Endodermal cell (in vitro differentiated cells): Measurements from ENCODE around the gene SBK1. TPM values are rescaled to one million over a fixed set of nuclear protein-coding genes. Genes with fewer than 3 reads are reported as not detected.
"Not testable (repeated sequence)": the region's sequence is repeated elsewhere in the genome, so short reads cannot be mapped to it uniquely, and the experiment has no call there.

Experiments
- DNase-seq: peaks from one replicate; pipeline ENCODE4 v3.0.0-alpha.2; 2017
- H3K27ac ChIP-seq: 2 replicates; pipeline ENCODE4 v1.5.1; 2013; ENCODE audit warnings: mild to moderate bottlenecking, low read depth, low read length, moderate library complexity
- H3K27me3 ChIP-seq: 2 replicates; pipeline ENCODE4 v1.6.1; 2013; ENCODE audit warnings: mild to moderate bottlenecking, low read length, moderate library complexity; ENCODE audit not compliant: insufficient read depth, control insufficient read depth, poor library complexity, severe bottlenecking
- H3K36me3 ChIP-seq: 2 replicates; pipeline ENCODE4 v1.7.0; 2013; ENCODE audit warnings: mild to moderate bottlenecking, low read length, moderate library complexity; ENCODE audit not compliant: control insufficient read depth, insufficient read depth
- H3K4me1 ChIP-seq: one replicate; pipeline ENCODE4 v1.7.0; 2013; ENCODE audit warnings: low read length; ENCODE audit not compliant: control insufficient read depth, insufficient read depth
- H3K4me3 ChIP-seq: 2 replicates; pipeline ENCODE4 v1.5.1; 2013; ENCODE audit warnings: mild to moderate bottlenecking, low read length, moderate library complexity
- H3K9ac ChIP-seq: 2 replicates; pipeline ENCODE4 v1.6.1; 2013; ENCODE audit warnings: mild to moderate bottlenecking, low read length, moderate library complexity; ENCODE audit not compliant: poor library complexity, severe bottlenecking; ENCODE audit errors: extremely low read depth
- H3K9me3 ChIP-seq: 2 replicates; pipeline ENCODE4 v1.6.1; 2013; ENCODE audit warnings: mild to moderate bottlenecking, low read length, moderate library complexity; ENCODE audit not compliant: control insufficient read depth
- H3K27ac Mint-ChIP-seq: 2 replicates; pipeline ENCODE4 v1.8.0; 2020; ENCODE audit warnings: mixed read lengths
- H3K27me3 Mint-ChIP-seq: 2 replicates; pipeline ENCODE4 v1.8.0; 2021; ENCODE audit warnings: mild to moderate bottlenecking, mixed read lengths; ENCODE audit not compliant: insufficient read depth
- H3K36me3 Mint-ChIP-seq: 2 replicates; pipeline ENCODE4 v1.8.0; 2020; ENCODE audit warnings: low read depth, mixed read lengths
- H3K4me1 Mint-ChIP-seq: 2 replicates; pipeline ENCODE4 v1.8.0; 2020; ENCODE audit warnings: mixed read lengths
- H3K4me3 Mint-ChIP-seq: 2 replicates; pipeline ENCODE4 v1.8.0; 2020; ENCODE audit warnings: mild to moderate bottlenecking, moderate library complexity, mixed read lengths
- H3K9me3 Mint-ChIP-seq: 2 replicates; pipeline ENCODE4 v1.8.0; 2020; ENCODE audit warnings: mild to moderate bottlenecking, mixed read lengths
- CTCF ChIP-seq: fragments of 200-600 bp; sonication (generic); conservative IDR thresholded peaks from 2 replicates; pipeline ENCODE4 v1.5.0; 2021; ENCODE audit warnings: antibody characterized with exemption, mild to moderate bottlenecking
- WGBS, 2 experiments: methylation state at CpG; one replicate each; pipeline versions ENCODE4 v1.1.5 to v1.1.7; 2013; ENCODE audit warnings: missing lambda C conversion rate in 2 of 2, mixed read lengths in 1 of 2; ENCODE audit not compliant: insufficient coverage in 1 of 2, insufficient read length in 1 of 2; 5-methylcytosine and 5-hydroxymethylcytosine counted together
- total RNA-seq, 2 donors: library from RNA; stranded (reverse); fragmentation: NEBNext Ultra II Directional in 1 of 2; extraction: Animal tissue kit (Norgen Biotek cat#: 25700) in 1 of 2; gene quantifications; 2 replicates in 1 of 2; 3 replicates in 1 of 2; pipeline ENCODE4 v1.2.1, GENCODE V29; 2021

The SBK1 gene
- total RNA-seq, 2 donors from 2014 or later: 55.9 to 62.5 TPM

DNA sequence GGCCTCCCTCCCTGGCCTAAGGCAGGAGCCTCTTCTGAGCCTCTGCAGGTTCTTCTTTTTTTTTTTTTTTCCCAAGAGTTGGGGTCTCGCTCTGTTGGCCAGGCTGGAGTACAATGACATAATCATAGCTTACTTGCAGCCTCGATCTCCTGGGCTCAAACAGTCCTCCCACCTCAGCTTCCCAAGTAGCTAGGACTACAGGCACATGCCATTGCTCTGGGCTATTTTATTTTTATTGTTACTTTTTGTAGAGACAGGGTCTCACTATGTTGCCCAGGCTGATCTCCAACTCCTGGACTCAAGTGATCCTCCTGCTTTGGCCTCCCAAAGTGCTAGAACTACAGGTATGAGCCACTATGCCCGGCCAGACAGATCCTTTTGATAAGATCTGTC, 32.6 kb downstream of the SBK1 start:
- no peak for DNase-seq
- Mint-ChIP-seq H3K27ac (no peak overlapping the region), H3K36me3 (peaks cover 7% of the 10 kb centered on the region), H3K4me3 (no peak overlapping the region), H3K4me1 (no peaks in the 10 kb centered on the region), H3K27me3 (no peaks in the 10 kb centered on the region), H3K9me3 (no peaks in the 10 kb centered on the region)
- no peak for TF ChIP-seq CTCF
- no peaks in the 10 kb centered on the region for H3K36me3 ChIP-seq
- H3K27ac ChIP-seq: no peak overlapping the region
- H3K9ac ChIP-seq: no peak overlapping the region
- no peaks in the 10 kb centered on the region for H3K4me1 ChIP-seq
- no peak overlapping the region for H3K4me3 ChIP-seq
- H3K27me3 ChIP-seq: no peaks in the 10 kb centered on the region
- WGBS, 2 experiments: 83 to 90% methylated on average over 1 to 3 of the region's 3 CpGs
- H3K9me3 ChIP-seq: no peaks in the 10 kb centered on the region

DNA sequence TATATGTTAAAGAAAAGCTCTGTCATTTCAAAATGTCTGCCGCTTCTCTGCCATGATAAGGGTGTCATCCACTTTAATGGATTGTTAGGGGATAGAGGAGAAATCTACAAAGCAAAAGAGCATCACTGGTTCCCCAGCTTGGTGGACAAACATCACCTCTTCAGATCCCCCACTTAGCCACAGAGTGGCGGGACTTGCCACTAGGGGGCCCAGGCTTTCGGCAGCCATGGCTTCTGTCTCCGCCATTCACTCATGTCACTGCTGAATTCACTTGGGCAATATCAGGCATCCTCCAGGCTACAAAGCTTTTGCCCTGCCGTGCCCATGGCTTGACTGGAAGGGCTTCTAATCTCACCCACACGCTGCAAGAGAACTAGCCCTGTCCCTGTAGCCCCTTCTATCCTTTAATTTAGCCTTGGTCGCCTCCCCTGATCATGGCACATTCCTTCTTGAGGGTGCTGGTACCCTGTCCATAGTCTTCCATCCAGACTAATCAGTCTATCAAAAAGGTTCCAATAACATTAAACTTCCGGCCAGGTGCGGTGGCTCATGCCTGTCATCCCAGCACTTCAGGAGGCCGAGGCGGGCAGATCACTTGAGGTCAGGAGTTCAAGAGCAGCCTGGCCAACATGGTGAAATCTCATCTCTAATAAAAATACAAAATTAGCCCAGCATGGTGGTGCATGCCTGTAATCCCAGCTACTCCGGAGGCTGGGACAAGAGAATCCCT, 34.7 kb downstream of the SBK1 start:
- Mint-ChIP-seq H3K36me3 (peaks cover 5% of the 10 kb centered on the region), H3K9me3 (no peaks in the 10 kb centered on the region), H3K27me3 (no peaks in the 10 kb centered on the region), H3K4me1 (no peaks in the 10 kb centered on the region), H3K4me3 (no peak overlapping the region), H3K27ac (no peak overlapping the region)
- no peaks in the 10 kb centered on the region for H3K4me1 ChIP-seq
- peak; percentile 91 for DNase-seq
- H3K36me3 ChIP-seq: no peaks in the 10 kb centered on the region
- TF ChIP-seq CTCF: peak; percentile 94
- WGBS, 2 experiments: 57 to 62% methylated on average over 10 to 12 of the region's 12 CpGs
- no peaks in the 10 kb centered on the region for H3K27me3 ChIP-seq
- no peak overlapping the region for H3K4me3 ChIP-seq
- no peak overlapping the region for H3K27ac ChIP-seq
- H3K9me3 ChIP-seq: no peaks in the 10 kb centered on the region
- no peak overlapping the region for H3K9ac ChIP-seq

- peak; percentile 86 for DNase-seq
- H3K27me3 Mint-ChIP-seq, H3K36me3 Mint-ChIP-seq, H3K4me3 Mint-ChIP-seq, H3K9ac ChIP-seq, H3K4me3 ChIP-seq, H3K9me3 Mint-ChIP-seq, H3K27me3 ChIP-seq, H3K27ac ChIP-seq, H3K4me1 ChIP-seq, H3K36me3 ChIP-seq, H3K4me1 Mint-ChIP-seq, H3K27ac Mint-ChIP-seq, H3K9me3 ChIP-seq: not testable (repeated sequence)
- 34 to 80% methylated on average over 1 to 6 of the region's 9 CpGs for WGBS, 2 experiments
Measured at GRCh38 chr16:28330232-28330631, 37.9 kb downstream of the SBK1 start.

- 96 to 100% methylated on average over 1 to 2 of the region's 2 CpGs for WGBS, 2 experiments
- not testable (repeated sequence) for H3K4me3 Mint-ChIP-seq, H3K27me3 ChIP-seq
Measured at GRCh38 chr16:28330981-28331380, 38.7 kb downstream of the SBK1 start.

DNA sequence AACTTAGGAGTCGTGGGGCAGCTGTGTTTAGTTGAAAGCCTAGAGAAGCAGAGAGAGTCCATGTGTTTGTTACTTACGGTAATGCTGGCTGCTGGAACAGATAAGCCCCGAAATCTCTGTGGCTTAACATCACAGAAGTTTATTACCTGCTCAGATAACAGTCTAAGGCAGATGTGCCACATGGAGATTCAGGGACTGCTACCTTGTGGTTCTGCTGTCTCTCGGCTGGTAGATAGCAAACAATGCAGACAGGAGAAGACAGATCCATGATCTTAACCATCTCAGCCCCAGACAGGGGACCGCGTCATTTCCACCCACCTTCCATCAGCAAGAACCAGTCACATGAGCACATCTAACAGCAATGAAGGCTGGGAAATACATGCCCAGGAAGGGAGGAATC, 40.3 kb downstream of the SBK1 start:
- H3K27me3 ChIP-seq, H3K4me3 Mint-ChIP-seq, H3K9me3 ChIP-seq, H3K4me3 ChIP-seq, H3K36me3 Mint-ChIP-seq, H3K27me3 Mint-ChIP-seq, DNase-seq, H3K4me1 ChIP-seq, H3K9me3 Mint-ChIP-seq, H3K27ac Mint-ChIP-seq, H3K36me3 ChIP-seq, H3K9ac ChIP-seq, H3K4me1 Mint-ChIP-seq, H3K27ac ChIP-seq: not testable (repeated sequence)
- 64% methylated on average over 2 of the region's 6 CpGs; no CpG with 5 or more reads in 1 of the 2 experiments for WGBS, 2 experiments

More at GRCh38 chr16:28330981-28331380, 38.7 kb downstream of the SBK1 start:
- H3K9me3 ChIP-seq, H3K27ac Mint-ChIP-seq, H3K36me3 Mint-ChIP-seq, DNase-seq, H3K4me1 ChIP-seq, H3K9ac ChIP-seq, H3K27me3 Mint-ChIP-seq, H3K4me3 ChIP-seq, H3K9me3 Mint-ChIP-seq, H3K36me3 ChIP-seq, H3K4me1 Mint-ChIP-seq, H3K27ac ChIP-seq: not testable (repeated sequence)

GRCh38 chr16:28335678-28336077, 43.4 kb downstream of the SBK1 start:
- H3K27ac Mint-ChIP-seq, H3K27me3 ChIP-seq, H3K36me3 ChIP-seq, H3K9ac ChIP-seq, H3K36me3 Mint-ChIP-seq, H3K4me1 Mint-ChIP-seq, H3K9me3 ChIP-seq, H3K27ac ChIP-seq, H3K27me3 Mint-ChIP-seq, DNase-seq, H3K4me1 ChIP-seq, H3K9me3 Mint-ChIP-seq, H3K4me3 Mint-ChIP-seq, H3K4me3 ChIP-seq: not testable (repeated sequence)
- 81 to 85% methylated on average over 3 to 8 of the region's 8 CpGs for WGBS, 2 experiments
